GM12878 (cell line): ENCODE data around the gene SYCN. TPM values are rescaled to one million over a fixed set of nuclear protein-coding genes. Genes with fewer than 3 reads are reported as not detected.

Source experiments
- ATAC-seq: fragments of 200-7000 bp; cut with Tn5 transposase; 3 replicates; pipeline ENCODE4 v1.9.1; 2020; ENCODE audit warnings: mild to moderate bottlenecking, moderate library complexity
- BruUV-seq: library from RNA; stranded (reverse); fragments of 400-500 nt; replicated peaks from 2 replicates; lab custom pipeline; 2021; lab: Mats Ljungman, UMichigan
- CTCF ChIA-PET: fragments of 300-600 bp; sonication (Branson Sonifier 250); formaldehyde crosslinking; extraction: SDS; loops from one replicate; lab custom pipeline; 2021; ENCODE audit warnings: inconsistent platforms; lab: Yijun Ruan, JAX
- POLR2A ChIA-PET: fragments of 350-600 bp; formaldehyde crosslinking; extraction: SDS; loops from one replicate; lab custom pipeline; 2021; ENCODE audit warnings: inconsistent platforms; lab: Charles Lee
- RAD21 ChIA-PET: fragments of 300-600 bp; sonication (Branson Sonifier 250); formaldehyde crosslinking; loops from one replicate; lab custom pipeline; 2023; ENCODE audit warnings: antibody characterized with exemption; ENCODE audit not compliant: unreplicated experiment; lab: Charles Lee
- SMC1A ChIA-PET: fragments of 300-600 bp; sonication (Branson Sonifier 250); formaldehyde crosslinking; loops from one replicate; lab custom pipeline; 2023; ENCODE audit not compliant: unreplicated experiment, uncharacterized antibody; lab: Charles Lee
- DNase-seq: peaks from one replicate; pipeline ENCODE4 v3.0.0-alpha.2; 2011; ENCODE audit warnings: low read depth, low spot score
- FAIRE-seq: peaks from 3 replicates; lab custom pipeline; 2011; peaks lifted over from hg19 to GRCh38; lab: Jason Lieb, UNC
- H2AFZ ChIP-seq: 2 replicates; pipeline ENCODE4 v1.6.0; 2011; ENCODE audit warnings: low read depth, low read length, control low read depth; ENCODE audit not compliant: control insufficient read depth
- H3K27ac ChIP-seq: 2 replicates; pipeline ENCODE4 v1.5.1; 2011; ENCODE audit warnings: control low read depth; ENCODE audit not compliant: control insufficient read depth, insufficient read depth
- H3K27me3 ChIP-seq, 2 experiments: replicated peaks in 1 of 2; 2 replicates each; pipeline versions ENCODE4 v1.6.0 to v1.6.1; 2011; ENCODE audit warnings: low read length in 1 of 2; ENCODE audit not compliant: control insufficient read depth in 2 of 2, insufficient read depth in 2 of 2
- H3K36me3 ChIP-seq, 2 experiments: 2 replicates each; pipeline ENCODE4 v1.5.1; 2011; ENCODE audit warnings: low read length in 1 of 2; ENCODE audit not compliant: control insufficient read depth in 2 of 2, insufficient read depth in 2 of 2
- H3K4me1 ChIP-seq: 2 replicates; pipeline ENCODE4 v1.6.1; 2011; ENCODE audit warnings: mild to moderate bottlenecking, low read length, moderate library complexity, mixed read lengths; ENCODE audit not compliant: control insufficient read depth, insufficient read depth
- H3K4me2 ChIP-seq: 2 replicates; pipeline ENCODE4 v1.6.0; 2011; ENCODE audit warnings: control low read depth; ENCODE audit not compliant: control insufficient read depth, insufficient read depth
- H3K4me3 ChIP-seq: fragments of 200-600 bp; sonication (generic); 2 replicates; pipeline ENCODE4 v1.5.1; 2016
- H3K79me2 ChIP-seq: 2 replicates; pipeline ENCODE4 v1.6.0; 2011; ENCODE audit warnings: low read length; ENCODE audit not compliant: control insufficient read depth, insufficient read depth
- H3K9ac ChIP-seq: 2 replicates; pipeline ENCODE4 v1.8.0; 2011; ENCODE audit warnings: low read length, control low read depth, mixed read lengths; ENCODE audit not compliant: control insufficient read depth, insufficient read depth
- H3K9me3 ChIP-seq: replicated peaks from 3 replicates; pipeline ENCODE4 v1.5.1; 2011; ENCODE audit warnings: mild to moderate bottlenecking, low read length; ENCODE audit not compliant: control insufficient read depth, insufficient read depth
- H4K20me1 ChIP-seq: 2 replicates; pipeline ENCODE4 v1.6.0; 2011; ENCODE audit not compliant: control insufficient read depth, insufficient read depth
- DPF2 ChIP-seq: fragments of 450-650 bp; IDR thresholded peaks from 2 replicates; pipeline ENCODE4 v1.6.1; 2017; ENCODE audit warnings: mild to moderate bottlenecking
- HCFC1 ChIP-seq: fragments of 150-350 bp; IDR thresholded peaks from 2 replicates; pipeline ENCODE4 v1.6.1; 2014; ENCODE audit warnings: low read length
- NFIC ChIP-seq: IDR thresholded peaks from 2 replicates; pipeline ENCODE4 v1.6.1; 2012; ENCODE audit warnings: low read depth, mild to moderate bottlenecking, inconsistent platforms, low read length, moderate library complexity
- NR2F1 ChIP-seq: fragments of 450-650 bp; conservative IDR thresholded peaks from 2 replicates; pipeline ENCODE4 v1.6.1; 2017; ENCODE audit warnings: mild to moderate bottlenecking
- POLR2AphosphoS2 ChIP-seq: IDR thresholded peaks from 2 replicates; pipeline ENCODE4 v1.6.1; 2011; ENCODE audit warnings: low read depth, mild to moderate bottlenecking, low read length, improper control_type of control experiment, moderate library complexity
- POLR2AphosphoS5 ChIP-seq: IDR thresholded peaks from 2 replicates; pipeline ENCODE4 v1.6.1; 2011; ENCODE audit warnings: mild to moderate bottlenecking, low read length, inconsistent platforms
- REST ChIP-seq: IDR thresholded peaks from 2 replicates; pipeline ENCODE4 v1.6.1; 2012; ENCODE audit warnings: mild to moderate bottlenecking, low read depth, low read length
- SREBF1 ChIP-seq: IDR thresholded peaks from 2 replicates; pipeline ENCODE4 v1.6.1; 2012; ENCODE audit warnings: mild to moderate bottlenecking, low read length
- SRF ChIP-seq, 2 experiments: IDR thresholded peaks; 2 replicates each; pipeline ENCODE4 v1.6.1; 2011; ENCODE audit warnings: low read depth in 2 of 2, low read length in 2 of 2, mild to moderate bottlenecking in 1 of 2, moderate library complexity in 1 of 2
- TCF12 ChIP-seq: IDR thresholded peaks from 2 replicates; pipeline ENCODE4 v1.6.1; 2011; ENCODE audit warnings: low read depth, mild to moderate bottlenecking, low read length
- YBX1 ChIP-seq: fragments of 450-650 bp; IDR thresholded peaks from 2 replicates; pipeline ENCODE4 v1.6.1; 2016; ENCODE audit warnings: antibody characterized with exemption
- ZNF207 ChIP-seq: fragments of 450-650 bp; IDR thresholded peaks from 2 replicates; pipeline ENCODE4 v1.6.1; 2014; ENCODE audit warnings: antibody characterized with exemption, mild to moderate bottlenecking, borderline replicate concordance
- ZNF592 ChIP-seq: fragments of 450-650 bp; IDR thresholded peaks from 2 replicates; pipeline ENCODE4 v1.6.1; 2017; ENCODE audit warnings: mild to moderate bottlenecking, moderate library complexity
- WGBS: methylation state at CpG from one replicate; pipeline ENCODE4 v1.1.6; 2016; ENCODE audit warnings: low lambda C conversion rate; ENCODE audit not compliant: insufficient replicate concordance, insufficient coverage; ENCODE audit errors: missing lambda C conversion rate; 5-methylcytosine and 5-hydroxymethylcytosine counted together
- in situ Hi-C: fragments of 300-500 bp; cut with MboI; formaldehyde crosslinking; loops from 9 replicates; pipeline ENCODE4 v1.14.3; 2018; ENCODE audit warnings: mixed read lengths
- intact Hi-C: fragments of 100-400 bp; cut with micrococcal nuclease; formaldehyde crosslinking; loops from one replicate; pipeline ENCODE4 v1.14.2; 2022; ENCODE audit not compliant: unreplicated experiment
- polyA plus RNA-seq, 11 experiments: library from polyadenylated mRNA; depleted of rRNA in 4 of 11; unstranded in 6 of 11; stranded (reverse) in 5 of 11; fragments of >200 nt; fragmentation: Nextera tagmentation in 4 of 11; fragmentation: Illumina TruSeq in 1 of 11; extraction: Ambion mirVana in 4 of 11; extraction: Trizol in 1 of 11; gene quantifications; 1 replicate in 1 of 11; 2 replicates in 10 of 11; pipeline versions ENCODE4 v1.2.1 to v1.2.3, GENCODE V29; 2011 to 2016; ENCODE audit warnings: inconsistent platforms in 2 of 11, missing spikeins in 2 of 11, low read depth in 1 of 11
- total RNA-seq, 4 experiments: library from RNA; depleted of rRNA in 3 of 4; stranded (reverse); fragments of >200 nt in 3 of 4; fragmentation: Illumina TruSeq in 1 of 4; extraction: Trizol in 1 of 4; gene quantifications; 2 replicates each; pipeline versions ENCODE4 v1.2.1 to v1.2.3, GENCODE V29; 2013 to 2021
- TF ChIP-seq, protein P1 (sequence below): fragments of 450-650 bp; IDR thresholded peaks from 2 replicates; pipeline ENCODE4 v1.6.1; 2016; ENCODE audit warnings: mild to moderate bottlenecking, moderate library complexity, borderline replicate concordance

SYCN gene
- total and polyA plus RNA-seq, 10 of the 15 experiments (the other 5 are each of a cell fraction or from before 2014, with no cell fraction given), result 0.54 TPM; not detected in 9

DNA sequence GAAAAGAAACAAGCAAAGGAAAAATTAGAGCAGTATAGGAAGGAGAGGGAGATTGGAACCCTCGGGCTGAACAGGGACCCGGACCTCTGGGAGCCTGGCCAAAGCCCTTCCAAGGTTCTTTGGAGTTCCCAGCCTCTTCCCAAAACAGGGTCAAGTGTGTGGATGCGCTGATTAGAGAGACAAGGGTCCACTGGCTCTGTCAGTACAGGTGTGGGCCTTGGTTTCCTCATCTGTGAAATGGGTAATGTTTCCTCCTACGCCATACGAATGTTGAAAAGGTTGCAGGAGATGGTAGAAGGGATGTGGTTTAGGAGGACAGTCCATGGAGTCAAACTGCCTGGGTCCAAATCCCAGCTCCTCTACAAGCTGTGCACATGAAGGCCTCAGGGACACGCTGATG lies 2.1 kb upstream of the SYCN start:
- POLR2A ChIA-PET, result no interaction called here
- BruUV-seq, result no TSS peak
- Histone ChIP-seq H3K36me3 (no peaks in the 10 kb centered on the region), H4K20me1 (no peaks in the 10 kb centered on the region), H3K4me3 (no peak overlapping the region), H3K27ac (no peak overlapping the region), H3K9ac (no peak overlapping the region), H3K79me2 (no peaks in the 10 kb centered on the region), H3K27me3 (peaks cover 0 to 3% of the 10 kb centered on the region in 2 experiments; a peak in 1 of 4 replicates), H3K4me2 (no peak overlapping the region), H3K9me3 (no peaks in the 10 kb centered on the region), H3K4me1 (no peaks in the 10 kb centered on the region), H2AFZ (no peak overlapping the region)
- in situ Hi-C loops, result no loop called here
- 30% methylated on average over 5 of the region's 6 CpGs for WGBS
- ATAC-seq (no peak), FAIRE-seq (no peak), DNase-seq (no peak)
- SMC1A ChIA-PET, result no interaction called here
- CTCF ChIA-PET, result no interaction called here
- intact Hi-C loops, result no loop called here
- RAD21 ChIA-PET, result no interaction called here
- TF ChIP-seq YBX1 (no peak), NR2F1 (no peak), NFIC (no peak), REST (no peak), TCF12 (no peak), SRF (IDR thresholded peaks at IDR 0.05; ENCODE audit: low read depth in 2 of 2, low read length in 2 of 2) (no peak), ZNF592 (no peak), POLR2AphosphoS5 (no peak), DPF2 (no peak), POLR2AphosphoS2 (no peak), ZNF207 (no peak), HCFC1 (no peak), SREBF1 (no peak)
- TF ChIP-seq, protein P1, sequence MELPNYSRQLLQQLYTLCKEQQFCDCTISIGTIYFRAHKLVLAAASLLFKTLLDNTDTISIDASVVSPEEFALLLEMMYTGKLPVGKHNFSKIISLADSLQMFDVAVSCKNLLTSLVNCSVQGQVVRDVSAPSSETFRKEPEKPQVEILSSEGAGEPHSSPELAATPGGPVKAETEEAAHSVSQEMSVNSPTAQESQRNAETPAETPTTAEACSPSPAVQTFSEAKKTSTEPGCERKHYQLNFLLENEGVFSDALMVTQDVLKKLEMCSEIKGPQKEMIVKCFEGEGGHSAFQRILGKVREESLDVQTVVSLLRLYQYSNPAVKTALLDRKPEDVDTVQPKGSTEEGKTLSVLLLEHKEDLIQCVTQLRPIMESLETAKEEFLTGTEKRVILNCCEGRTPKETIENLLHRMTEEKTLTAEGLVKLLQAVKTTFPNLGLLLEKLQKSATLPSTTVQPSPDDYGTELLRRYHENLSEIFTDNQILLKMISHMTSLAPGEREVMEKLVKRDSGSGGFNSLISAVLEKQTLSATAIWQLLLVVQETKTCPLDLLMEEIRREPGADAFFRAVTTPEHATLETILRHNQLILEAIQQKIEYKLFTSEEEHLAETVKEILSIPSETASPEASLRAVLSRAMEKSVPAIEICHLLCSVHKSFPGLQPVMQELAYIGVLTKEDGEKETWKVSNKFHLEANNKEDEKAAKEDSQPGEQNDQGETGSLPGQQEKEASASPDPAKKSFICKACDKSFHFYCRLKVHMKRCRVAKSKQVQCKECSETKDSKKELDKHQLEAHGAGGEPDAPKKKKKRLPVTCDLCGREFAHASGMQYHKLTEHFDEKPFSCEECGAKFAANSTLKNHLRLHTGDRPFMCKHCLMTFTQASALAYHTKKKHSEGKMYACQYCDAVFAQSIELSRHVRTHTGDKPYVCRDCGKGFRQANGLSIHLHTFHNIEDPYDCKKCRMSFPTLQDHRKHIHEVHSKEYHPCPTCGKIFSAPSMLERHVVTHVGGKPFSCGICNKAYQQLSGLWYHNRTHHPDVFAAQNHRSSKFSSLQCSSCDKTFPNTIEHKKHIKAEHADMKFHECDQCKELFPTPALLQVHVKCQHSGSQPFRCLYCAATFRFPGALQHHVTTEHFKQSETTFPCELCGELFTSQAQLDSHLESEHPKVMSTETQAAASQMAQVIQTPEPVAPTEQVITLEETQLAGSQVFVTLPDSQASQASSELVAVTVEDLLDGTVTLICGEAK, result no peak
